Fibroblast of pulmonary artery (primary cell): ENCODE measurements around the gene EHBP1L1.

Experiments
- DNase-seq: peaks from one replicate; pipeline ENCODE4 v3.0.0-alpha.2; 2010; ENCODE audit warnings: low read depth
- H3K4me3 ChIP-seq: replicated peaks from 2 replicates; pipeline ENCODE4 v1.5.1; 2011; ENCODE audit warnings: low read depth, mild to moderate bottlenecking, control low read depth, low read length, moderate library complexity
- TF ChIP-seq, protein P1 (sequence below): IDR thresholded peaks from 2 replicates; pipeline ENCODE4 v1.5.1; 2011; ENCODE audit warnings: mild to moderate bottlenecking, control low read depth, low read length, inconsistent platforms; ENCODE audit errors: missing control alignments

The EHBP1L1 gene

DNA sequence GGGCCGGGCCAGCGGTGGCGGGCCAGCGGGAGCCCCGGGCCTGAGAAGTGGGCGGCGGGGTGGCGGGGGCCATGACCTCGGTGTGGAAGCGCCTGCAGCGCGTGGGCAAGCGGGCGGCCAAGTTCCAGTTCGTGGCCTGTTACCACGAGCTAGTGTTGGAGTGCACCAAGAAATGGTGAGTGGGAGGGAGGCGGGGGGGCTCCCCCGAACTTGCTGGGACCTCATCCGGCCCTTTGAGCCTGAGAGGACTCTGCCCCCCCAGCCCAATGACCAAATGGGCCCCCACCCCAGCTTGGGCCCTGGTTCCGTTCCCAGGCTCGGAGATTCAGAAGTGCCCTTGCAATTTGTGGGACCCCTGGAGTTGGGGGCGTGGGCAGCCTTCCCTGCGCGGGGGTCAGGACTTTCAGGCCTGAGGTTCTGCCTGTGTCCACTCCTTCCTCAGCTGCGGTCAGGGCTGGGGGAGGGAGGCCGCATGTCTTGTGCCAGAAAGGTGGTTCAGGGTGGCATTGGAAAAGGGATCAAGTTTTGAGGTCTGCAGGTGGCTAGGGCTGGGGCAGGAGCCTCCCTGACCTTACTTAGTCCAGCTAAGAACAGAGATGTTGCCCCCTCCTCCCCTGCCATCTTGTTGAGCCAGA lies 496 bp downstream of the EHBP1L1 start:
- TF ChIP-seq, protein P1, sequence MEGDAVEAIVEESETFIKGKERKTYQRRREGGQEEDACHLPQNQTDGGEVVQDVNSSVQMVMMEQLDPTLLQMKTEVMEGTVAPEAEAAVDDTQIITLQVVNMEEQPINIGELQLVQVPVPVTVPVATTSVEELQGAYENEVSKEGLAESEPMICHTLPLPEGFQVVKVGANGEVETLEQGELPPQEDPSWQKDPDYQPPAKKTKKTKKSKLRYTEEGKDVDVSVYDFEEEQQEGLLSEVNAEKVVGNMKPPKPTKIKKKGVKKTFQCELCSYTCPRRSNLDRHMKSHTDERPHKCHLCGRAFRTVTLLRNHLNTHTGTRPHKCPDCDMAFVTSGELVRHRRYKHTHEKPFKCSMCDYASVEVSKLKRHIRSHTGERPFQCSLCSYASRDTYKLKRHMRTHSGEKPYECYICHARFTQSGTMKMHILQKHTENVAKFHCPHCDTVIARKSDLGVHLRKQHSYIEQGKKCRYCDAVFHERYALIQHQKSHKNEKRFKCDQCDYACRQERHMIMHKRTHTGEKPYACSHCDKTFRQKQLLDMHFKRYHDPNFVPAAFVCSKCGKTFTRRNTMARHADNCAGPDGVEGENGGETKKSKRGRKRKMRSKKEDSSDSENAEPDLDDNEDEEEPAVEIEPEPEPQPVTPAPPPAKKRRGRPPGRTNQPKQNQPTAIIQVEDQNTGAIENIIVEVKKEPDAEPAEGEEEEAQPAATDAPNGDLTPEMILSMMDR, result no peak
- no peak for DNase-seq
- H3K4me3 ChIP-seq, result peak overlapping the region; percentile 65

DNA sequence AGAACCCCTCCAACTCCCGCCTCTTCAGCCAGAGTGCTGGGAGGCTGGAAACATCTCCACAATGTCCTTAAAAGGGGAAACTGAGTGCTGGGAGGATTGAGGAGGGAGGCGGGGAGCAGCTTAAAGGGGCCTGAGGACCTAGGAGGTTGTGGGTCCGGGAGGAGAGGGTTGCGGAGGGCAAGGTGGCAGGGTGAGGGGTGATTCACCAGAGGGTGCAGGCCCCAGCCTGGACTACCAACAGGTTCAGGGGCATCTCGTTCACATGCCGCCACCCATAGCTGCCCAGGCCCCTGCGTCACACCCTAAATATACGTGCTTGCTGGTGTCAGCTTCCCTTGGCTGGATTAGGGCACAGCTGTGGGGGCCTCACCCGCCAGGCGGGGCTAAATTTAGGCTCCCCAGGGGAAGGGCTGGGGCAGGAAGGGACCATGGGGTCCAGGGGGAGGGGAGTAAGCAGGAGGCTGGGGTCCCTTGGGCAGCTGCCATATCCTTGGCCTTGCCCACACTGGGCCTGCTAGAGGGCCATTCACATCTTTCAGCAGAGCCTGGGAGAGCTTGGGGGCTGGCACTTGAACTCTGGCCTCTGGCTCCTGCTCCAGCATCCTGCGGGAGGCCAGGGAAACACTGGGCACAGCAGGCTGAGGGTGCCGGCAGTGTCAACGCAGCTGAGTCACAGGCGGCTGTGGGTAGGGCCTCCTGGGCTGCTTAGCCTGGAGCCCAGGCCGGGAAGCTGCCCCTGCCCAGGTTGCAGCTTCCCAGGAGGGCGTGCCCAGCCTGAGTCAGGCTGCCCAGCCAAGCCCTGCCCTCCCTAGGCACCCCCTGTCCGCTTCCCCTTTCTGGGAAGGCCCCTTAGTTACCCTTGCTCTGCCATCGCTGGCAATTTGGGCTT lies 1.3 kb downstream of the EHBP1L1 start:
- TF ChIP-seq, protein P1, result no peak
- peak overlapping the region; percentile 65 for H3K4me3 ChIP-seq
- DNase-seq, result peak; percentile 51

DNA sequence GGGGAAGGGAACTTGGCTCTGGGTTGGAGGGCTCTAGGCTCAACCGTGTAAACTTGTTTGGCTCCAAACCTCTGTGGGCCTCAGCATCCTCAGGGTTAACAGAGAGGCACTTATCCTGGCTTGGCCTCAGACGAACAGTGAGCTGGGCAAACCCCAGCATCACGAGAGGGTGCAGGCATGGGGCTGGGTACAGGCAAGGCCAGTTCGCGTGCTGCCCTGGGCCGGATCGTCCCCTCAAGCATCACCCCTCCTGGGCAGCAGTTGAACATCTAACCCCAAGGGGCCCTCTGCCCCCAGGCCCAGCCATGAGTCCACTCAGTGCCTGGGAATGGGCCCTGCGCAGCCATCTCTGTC lies 1.9 kb downstream of the EHBP1L1 start:
- no peak for DNase-seq
- TF ChIP-seq, protein P1, result no peak
- peak overlapping the region; percentile 65 for H3K4me3 ChIP-seq

DNA sequence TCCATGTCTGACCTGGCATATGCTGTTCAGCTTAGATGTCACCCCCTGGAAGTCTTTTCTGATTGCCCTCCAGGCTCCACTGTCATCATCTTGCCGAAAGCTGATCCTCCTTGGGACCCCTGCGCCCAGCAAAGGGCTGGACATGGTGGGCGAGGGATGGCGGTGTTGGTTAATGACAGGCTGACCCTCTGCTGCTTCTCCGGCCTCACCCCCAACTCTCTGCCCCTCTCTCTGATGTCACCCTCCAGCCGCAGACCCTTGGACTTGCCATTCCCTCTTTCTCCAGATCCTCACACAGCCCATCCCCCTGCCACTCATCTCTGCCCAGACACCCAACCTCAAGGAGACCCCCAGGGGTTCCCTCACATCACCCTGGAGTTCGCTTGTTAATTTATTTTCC lies 2.3 kb downstream of the EHBP1L1 start:
- TF ChIP-seq, protein P1, result no peak
- H3K4me3 ChIP-seq, result no peak overlapping the region
- no peak for DNase-seq

DNA sequence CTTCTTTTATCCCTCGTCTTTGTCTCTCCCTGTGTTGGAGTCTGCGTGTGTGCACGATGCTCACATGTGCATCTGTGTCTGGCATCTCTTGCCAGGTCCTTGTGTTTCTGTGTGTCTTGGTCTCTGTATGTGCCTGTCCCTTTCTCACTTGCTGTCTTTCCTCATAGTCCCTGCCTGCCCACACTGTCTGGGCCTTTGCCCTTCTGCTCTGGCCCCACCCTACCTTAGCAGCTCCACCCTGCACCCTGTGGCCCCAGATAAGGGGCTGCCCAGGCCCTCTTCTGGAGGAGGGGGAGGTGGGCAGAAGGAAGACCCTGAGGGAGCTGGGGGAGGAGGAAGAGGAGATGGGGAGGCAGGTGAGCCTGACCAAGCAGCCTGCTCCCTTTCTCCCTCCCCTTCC lies 2.8 kb downstream of the EHBP1L1 start:
- DNase-seq, result no peak
- H3K4me3 ChIP-seq, result no peak overlapping the region
- TF ChIP-seq, protein P1, result no peak

DNA sequence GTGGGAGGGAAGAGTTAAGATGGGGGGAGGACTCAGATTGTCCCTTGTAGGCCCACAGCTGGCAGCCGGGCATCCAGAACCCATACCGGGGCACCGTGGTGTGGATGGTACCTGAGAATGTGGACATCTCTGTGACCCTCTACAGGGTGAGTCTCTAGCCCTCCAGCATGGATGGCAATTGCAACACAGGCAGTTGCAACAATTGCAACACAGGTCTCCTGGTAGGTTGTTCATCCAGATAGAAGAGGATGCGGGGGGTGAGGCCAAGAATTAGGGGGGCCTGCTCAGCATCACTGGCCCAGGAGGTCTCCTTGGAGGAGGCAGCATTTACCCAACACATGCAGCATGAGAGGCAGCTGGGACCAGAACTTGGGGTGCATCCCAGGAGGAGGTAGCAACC lies 3.4 kb downstream of the EHBP1L1 start:
- TF ChIP-seq, protein P1, result no peak
- no peak for DNase-seq
- no peak overlapping the region for H3K4me3 ChIP-seq
